Inferior parietal cortex (tissue), 1 donor: ENCODE results near the gene CDK6.

Experiments used
- DNase-seq: peaks from one replicate; pipeline ENCODE4 v3.0.0-alpha.2; 2016; ENCODE audit errors: extremely low spot score

Gene CDK6

GRCh38 chr7:92589056-92589455 is 247.3 kb downstream of the CDK6 start:
- no peak for DNase-seq

- no peak for DNase-seq
Measured at GRCh38 chr7:92588561-92588960, 247.8 kb downstream of the CDK6 start.

- DNase-seq = no peak
Measured at GRCh38 chr7:92586841-92587240, 249.5 kb downstream of the CDK6 start.

- no peak for DNase-seq
Measured at GRCh38 chr7:92586403-92586802, 250.0 kb downstream of the CDK6 start.

DNA sequence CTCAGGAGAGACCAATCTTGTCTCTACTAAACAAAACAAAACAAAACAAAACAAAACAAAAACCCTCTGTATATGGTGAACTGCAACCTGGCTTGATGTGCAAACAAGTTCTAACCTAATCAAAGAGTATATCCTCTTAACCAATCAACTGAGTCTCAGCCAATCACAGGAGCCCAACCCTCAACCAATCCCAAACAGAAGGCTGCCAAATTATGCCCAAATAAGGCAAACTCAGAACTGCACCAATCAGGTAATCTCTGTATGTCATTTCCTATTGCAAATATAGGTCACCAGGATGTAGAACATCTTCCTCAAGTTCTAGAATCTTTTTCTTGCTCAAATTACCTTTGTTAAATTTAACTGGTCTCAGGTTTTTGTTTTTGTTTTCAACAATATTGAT is 251.4 kb downstream of the CDK6 start:
- no peak for DNase-seq

DNA sequence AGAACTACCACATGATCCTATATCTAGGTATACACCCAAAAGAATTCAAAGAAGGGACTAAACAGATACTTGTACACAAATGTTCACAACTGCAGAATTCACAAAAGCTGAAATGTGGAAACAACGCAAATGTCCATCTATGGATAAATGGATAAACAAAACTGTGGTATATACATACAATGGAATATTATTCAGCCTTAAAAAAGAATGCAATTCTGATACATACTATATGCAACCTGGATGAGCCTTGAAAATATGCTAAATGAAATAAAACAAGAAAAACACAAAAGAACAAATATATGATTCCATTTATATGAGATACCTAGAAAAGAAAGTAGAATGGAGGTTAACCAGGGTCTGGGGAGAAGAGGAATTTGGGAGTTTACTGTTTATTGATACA is 253.4 kb downstream of the CDK6 start:
- DNase-seq = no peak

DNA sequence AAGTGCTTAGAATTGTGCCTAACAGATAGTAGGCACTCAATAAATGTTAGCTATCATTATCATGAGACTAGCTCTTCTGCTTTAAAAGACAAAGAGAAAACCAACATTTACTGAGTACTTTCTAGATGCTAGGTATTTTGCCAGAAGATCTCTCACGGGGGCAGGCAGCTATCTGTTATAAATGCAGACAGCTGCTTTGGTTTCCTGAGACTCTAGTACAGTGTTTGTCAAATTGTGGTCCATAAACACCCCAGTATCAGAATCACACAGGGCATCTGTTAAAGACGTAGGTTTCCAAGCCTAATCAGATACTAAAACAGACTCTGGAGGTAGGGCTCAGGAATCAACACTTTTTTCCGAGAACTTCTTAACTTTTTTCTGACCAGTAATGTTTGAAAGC is 260.1 kb downstream of the CDK6 start:
- DNase-seq = no peak

- DNase-seq = no peak
Measured at GRCh38 chr7:92569137-92569536, 267.2 kb downstream of the CDK6 start.

- no peak for DNase-seq
Measured at GRCh38 chr7:92567460-92567859, 268.9 kb downstream of the CDK6 start.

- DNase-seq = no peak
Measured at GRCh38 chr7:92563345-92563744, 273.0 kb downstream of the CDK6 start.

DNA sequence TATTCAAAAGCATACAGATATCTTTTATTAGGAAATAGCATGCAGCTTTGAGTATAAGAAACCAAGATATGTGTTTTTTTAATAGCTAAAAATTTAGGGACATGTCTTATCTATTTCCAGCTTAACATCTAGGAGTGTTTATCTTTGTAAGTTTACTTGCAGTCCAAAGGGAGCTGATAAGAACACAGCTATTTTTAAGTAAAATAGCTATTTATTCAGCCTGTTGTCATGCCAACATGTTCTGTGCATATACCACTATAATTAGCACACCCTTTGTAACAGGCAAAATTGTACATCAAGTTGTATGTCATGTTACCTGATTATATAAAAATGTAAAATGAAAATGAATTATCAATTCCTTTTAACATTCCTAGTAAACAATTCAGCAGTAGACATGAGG is 275.8 kb downstream of the CDK6 start:
- no peak for DNase-seq

GRCh38 chr7:92557808-92558362 is 278.5 kb downstream of the CDK6 start:
- DNase-seq = no peak

- no peak for DNase-seq
Measured at GRCh38 chr7:92557249-92557648, 279.1 kb downstream of the CDK6 start.
